Measurements from ENCODE around the gene ADCY5. TPM values are rescaled to one million over a fixed set of nuclear protein-coding genes. Genes with fewer than 3 reads are reported as not detected.
"Not testable (repeated sequence)": the region's sequence is repeated elsewhere in the genome, so short reads cannot be mapped to it uniquely, and the experiment has no call there.

Gene ADCY5
- total and polyA plus RNA-seq, 5 donors: 90.4 to 220 (median 205) TPM

DNA sequence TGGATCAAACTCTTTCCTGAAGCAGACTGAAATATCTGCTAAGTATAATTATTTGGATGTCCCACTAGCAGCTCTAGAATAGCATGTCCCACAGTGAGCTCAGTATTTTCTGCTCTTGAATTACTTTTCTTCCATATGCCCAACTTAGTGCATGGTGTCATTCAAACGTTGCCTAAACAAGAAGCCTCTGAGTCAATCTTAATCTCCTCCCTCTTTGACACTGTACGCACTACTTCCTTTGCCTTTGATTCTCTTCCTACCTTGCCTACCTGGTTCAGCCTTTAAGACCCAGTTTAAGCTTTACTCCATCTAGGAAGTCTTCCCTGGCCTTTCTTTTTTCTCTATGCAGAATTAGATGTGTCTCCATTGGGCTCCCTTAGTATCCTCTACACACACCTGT, 192.6 kb downstream of the ADCY5 start:
- ATAC-seq: no peak
- no peak for DNase-seq
- no peak overlapping the region for H3K4me3 ChIP-seq (ENCODE audit: low read length)
- 66% methylated on average over 2 of the region's 2 CpGs for WGBS
- no peak overlapping the region for H3K27ac ChIP-seq (ENCODE audit: low read length)
- H3K27me3 ChIP-seq (ENCODE audit: control insufficient read depth, insufficient read depth): no peaks in the 10 kb centered on the region
- no peaks in the 10 kb centered on the region for H3K4me1 ChIP-seq (ENCODE audit: control insufficient read depth, insufficient read depth, low read length)
- H3K9me3 ChIP-seq (ENCODE audit: control insufficient read depth, low read length): no peaks in the 10 kb centered on the region
- intact Hi-C loops (cut with DNase I): loop anchor here in 3 of 4 donors (5.0 to 10.0 kb wide), 3 partner anchors 221 to 314 kb away; no protein-coding TSS in a partner anchor

DNA sequence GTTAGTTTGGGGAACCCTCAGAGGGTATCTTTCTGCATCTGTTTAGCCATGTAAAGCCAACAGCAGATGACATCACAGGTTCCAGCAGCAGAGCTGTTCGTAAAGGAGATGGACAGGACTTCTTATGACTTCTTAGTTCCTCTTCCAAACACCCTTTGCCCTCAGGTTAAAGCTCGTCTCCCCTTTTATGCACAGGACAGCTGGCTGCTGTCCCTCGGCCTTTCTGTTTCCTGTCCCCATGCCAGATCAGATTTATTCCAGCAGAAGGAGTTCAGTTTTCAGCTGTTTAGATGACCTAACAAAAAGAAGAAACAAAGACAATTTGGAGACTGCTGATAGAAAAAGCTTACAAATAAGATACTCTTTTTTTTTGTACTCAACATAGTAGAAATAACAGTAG, 202.0 kb downstream of the ADCY5 start:
- no peaks in the 10 kb centered on the region for H3K9me3 ChIP-seq (ENCODE audit: control insufficient read depth, low read length)
- H3K27ac ChIP-seq (ENCODE audit: low read length): no peak overlapping the region
- intact Hi-C loops (cut with DNase I): no loop called here
- peak in 1 of 2 donors; percentile 26 for ATAC-seq
- WGBS: 14% methylated on average over 3 of the region's 3 CpGs
- DNase-seq: no peak
- H3K27me3 ChIP-seq (ENCODE audit: control insufficient read depth, insufficient read depth): no peaks in the 10 kb centered on the region
- no peak overlapping the region for H3K4me3 ChIP-seq (ENCODE audit: low read length)
- no peaks in the 10 kb centered on the region for H3K4me1 ChIP-seq (ENCODE audit: control insufficient read depth, insufficient read depth, low read length)

DNA sequence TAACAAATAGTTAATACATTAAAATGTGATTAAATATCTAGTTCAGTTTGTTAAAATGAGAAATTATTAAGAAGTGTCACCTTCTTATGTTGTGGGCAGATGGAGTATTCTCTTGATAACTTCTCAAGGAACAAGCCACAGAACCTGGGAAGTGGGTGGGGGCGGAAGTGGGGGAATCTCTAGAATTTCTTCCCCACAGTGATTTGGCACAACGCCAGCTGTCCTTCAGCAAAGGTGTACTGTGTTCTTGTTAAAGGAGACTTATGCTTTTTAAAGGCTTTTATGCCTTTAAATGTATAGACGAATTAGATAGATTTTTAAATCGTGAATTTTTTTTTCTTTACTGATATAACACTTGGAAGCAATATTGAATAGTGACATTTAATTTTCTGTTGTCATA, 204.8 kb downstream of the ADCY5 start:
- H3K4me3 ChIP-seq (ENCODE audit: low read length): no peak overlapping the region
- DNase-seq: peak in 1 of 3 donors; percentile 51
- no peak overlapping the region for H3K27ac ChIP-seq (ENCODE audit: low read length)
- no peak for ATAC-seq
- no peaks in the 10 kb centered on the region for H3K9me3 ChIP-seq (ENCODE audit: control insufficient read depth, low read length)
- intact Hi-C loops (cut with DNase I): no loop called here
- no peaks in the 10 kb centered on the region for H3K4me1 ChIP-seq (ENCODE audit: control insufficient read depth, insufficient read depth, low read length)
- WGBS: 80% methylated on average over 4 of the region's 4 CpGs
- no peaks in the 10 kb centered on the region for H3K27me3 ChIP-seq (ENCODE audit: control insufficient read depth, insufficient read depth)

DNA sequence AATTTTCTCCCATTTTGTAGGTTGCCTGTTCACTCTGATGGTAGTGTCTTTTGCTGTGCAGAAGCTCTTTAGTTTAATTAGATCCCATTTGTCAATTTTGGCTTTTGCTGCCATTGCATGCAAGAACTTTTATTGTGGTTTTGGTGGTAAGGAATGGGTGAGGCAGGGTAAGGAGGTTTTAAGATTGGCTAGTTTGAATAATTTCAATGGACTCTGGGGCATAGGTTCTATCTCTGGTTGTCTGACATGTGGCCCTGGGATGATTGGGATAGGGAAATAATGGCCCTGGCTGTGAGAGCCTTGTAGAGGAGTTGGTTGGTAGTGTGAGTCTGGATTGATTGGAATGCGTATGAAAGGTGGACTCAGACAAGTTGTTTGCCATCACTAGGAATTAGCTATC, 209.1 kb downstream of the ADCY5 start:
- intact Hi-C loops (cut with DNase I): no loop called here
- WGBS: 95% methylated on average over 1 of the region's 1 CpG
- H3K4me1 ChIP-seq (ENCODE audit: control insufficient read depth, insufficient read depth, low read length): no peaks in the 10 kb centered on the region
- no peaks in the 10 kb centered on the region for H3K9me3 ChIP-seq (ENCODE audit: control insufficient read depth, low read length)
- DNase-seq (no peak), ATAC-seq (no peak)
- no peak overlapping the region for H3K27ac ChIP-seq (ENCODE audit: low read length)
- H3K27me3 ChIP-seq (ENCODE audit: control insufficient read depth, insufficient read depth): no peaks in the 10 kb centered on the region
- no peak overlapping the region for H3K4me3 ChIP-seq (ENCODE audit: low read length)

DNA sequence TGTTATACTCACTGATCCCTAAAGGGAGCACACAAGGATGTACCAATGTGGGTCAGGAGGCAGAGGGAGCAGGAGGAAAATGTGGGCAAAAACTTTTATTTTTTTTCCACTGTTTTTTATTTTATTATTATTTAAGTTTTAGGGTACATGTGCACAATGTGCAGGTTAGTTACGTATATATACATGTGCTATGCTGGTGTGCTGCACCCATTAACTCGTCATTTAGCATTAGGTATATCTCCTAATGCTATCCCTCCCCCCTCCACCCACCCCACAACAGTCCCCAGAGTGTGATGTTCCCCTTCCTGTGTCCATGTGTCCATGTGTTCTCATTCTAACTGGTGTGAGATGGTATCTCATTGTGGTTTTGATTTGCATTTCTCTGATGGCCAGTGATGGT, 209.7 kb downstream of the ADCY5 start:
- intact Hi-C loops (cut with DNase I); ATAC-seq; H3K27me3 ChIP-seq (ENCODE audit: control insufficient read depth, insufficient read depth); H3K27ac ChIP-seq (ENCODE audit: low read length); H3K9me3 ChIP-seq (ENCODE audit: control insufficient read depth, low read length); H3K4me1 ChIP-seq (ENCODE audit: control insufficient read depth, insufficient read depth, low read length); DNase-seq; H3K4me3 ChIP-seq (ENCODE audit: low read length): not testable (repeated sequence)
- 95% methylated on average over 2 of the region's 2 CpGs for WGBS

DNA sequence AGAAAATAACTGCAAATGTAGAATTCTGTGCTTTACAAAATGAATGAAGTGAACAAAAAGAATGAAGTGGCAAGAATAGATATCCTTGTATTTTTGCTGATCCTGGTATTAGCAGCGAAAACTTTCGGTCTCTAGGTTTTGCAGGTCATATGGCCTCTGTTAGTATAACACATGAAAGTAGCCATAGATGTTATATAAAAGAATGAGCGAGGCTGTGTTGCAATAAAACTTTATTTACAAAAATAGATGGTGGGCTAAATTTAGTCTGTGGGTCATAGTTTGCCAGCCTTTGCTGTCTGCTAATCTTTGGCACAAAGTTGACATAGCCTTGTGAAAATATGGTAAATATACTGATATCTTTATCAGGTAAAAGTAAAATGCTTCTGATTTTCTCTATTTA, 212.0 kb downstream of the ADCY5 start:
- no peaks in the 10 kb centered on the region for H3K9me3 ChIP-seq (ENCODE audit: control insufficient read depth, low read length)
- DNase-seq (no peak), ATAC-seq (no peak)
- H3K27me3 ChIP-seq (ENCODE audit: control insufficient read depth, insufficient read depth): no peaks in the 10 kb centered on the region
- H3K4me3 ChIP-seq (ENCODE audit: low read length): no peak overlapping the region
- H3K4me1 ChIP-seq (ENCODE audit: control insufficient read depth, insufficient read depth, low read length): no peaks in the 10 kb centered on the region
- H3K27ac ChIP-seq (ENCODE audit: low read length): no peak overlapping the region
- intact Hi-C loops (cut with DNase I): no loop called here
- WGBS: 97% methylated on average over 3 of the region's 3 CpGs

Other genes starting within 250 kb of the ADCY5 start
- 10 to 100 TPM; 10.0 to 16.7 (median 11.8) TPM for gene SEC22A, start 247.1 kb downstream of the ADCY5 start, total RNA-seq
- 7.0 TPM for gene SEC22A, start 247.1 kb downstream of the ADCY5 start, polyA plus RNA-seq
- 10 to 100 TPM; 19.1 to 37.8 (median 21.7) TPM for gene HACD2, start 136.0 kb upstream of the ADCY5 start, total RNA-seq
- gene HACD2, start 136.0 kb upstream of the ADCY5 start, polyA plus RNA-seq: 11.8 TPM